Ectodermal cell (in vitro differentiated cells): Measurements from ENCODE around the gene CYSTM1. TPM values are rescaled to one million over a fixed set of nuclear protein-coding genes. Genes with fewer than 3 reads are reported as not detected.

Source experiments
- H3K27ac ChIP-seq: 2 replicates; pipeline ENCODE4 v1.7.0; 2013; ENCODE audit warnings: mild to moderate bottlenecking, low read depth, low read length; ENCODE audit not compliant: insufficient read depth, poor library complexity, severe bottlenecking
- H3K27me3 ChIP-seq: 2 replicates; pipeline ENCODE4 v1.7.0; 2013; ENCODE audit warnings: mild to moderate bottlenecking, low read length; ENCODE audit not compliant: insufficient read depth, control insufficient read depth, poor library complexity, severe bottlenecking
- H3K36me3 ChIP-seq: one replicate; pipeline ENCODE4 v1.7.0; 2013; ENCODE audit warnings: low read length; ENCODE audit not compliant: control insufficient read depth, insufficient read depth
- H3K4me1 ChIP-seq: one replicate; pipeline ENCODE4 v1.7.0; 2013; ENCODE audit warnings: low read length; ENCODE audit not compliant: control insufficient read depth, insufficient read depth
- H3K4me3 ChIP-seq: 2 replicates; pipeline ENCODE4 v1.7.0; 2013; ENCODE audit warnings: low read depth, low read length, control low read depth; ENCODE audit not compliant: insufficient read depth
- H3K9me3 ChIP-seq: 2 replicates; pipeline ENCODE4 v1.7.0; 2013; ENCODE audit warnings: mild to moderate bottlenecking, low read length, moderate library complexity; ENCODE audit not compliant: control insufficient read depth
- WGBS, 2 experiments: methylation state at CpG; one replicate each; pipeline ENCODE4 v1.1.7; 2013; ENCODE audit warnings: missing lambda C conversion rate in 2 of 2; 5-methylcytosine and 5-hydroxymethylcytosine counted together
- polyA plus RNA-seq, 4 experiments: library from polyadenylated mRNA; stranded (reverse); fragments of 50-300 nt; gene quantifications; one replicate each; pipeline ENCODE4 v1.2.3, GENCODE V29; 2013

Gene CYSTM1
- polyA plus RNA-seq (2013, experiment 1 of 4), result 24.4 TPM
- 23.2 TPM for polyA plus RNA-seq (2013, experiment 2 of 4)
- 20.3 TPM for polyA plus RNA-seq (2013, experiment 3 of 4)
- polyA plus RNA-seq (2013, experiment 4 of 4), result 21.3 TPM

DNA sequence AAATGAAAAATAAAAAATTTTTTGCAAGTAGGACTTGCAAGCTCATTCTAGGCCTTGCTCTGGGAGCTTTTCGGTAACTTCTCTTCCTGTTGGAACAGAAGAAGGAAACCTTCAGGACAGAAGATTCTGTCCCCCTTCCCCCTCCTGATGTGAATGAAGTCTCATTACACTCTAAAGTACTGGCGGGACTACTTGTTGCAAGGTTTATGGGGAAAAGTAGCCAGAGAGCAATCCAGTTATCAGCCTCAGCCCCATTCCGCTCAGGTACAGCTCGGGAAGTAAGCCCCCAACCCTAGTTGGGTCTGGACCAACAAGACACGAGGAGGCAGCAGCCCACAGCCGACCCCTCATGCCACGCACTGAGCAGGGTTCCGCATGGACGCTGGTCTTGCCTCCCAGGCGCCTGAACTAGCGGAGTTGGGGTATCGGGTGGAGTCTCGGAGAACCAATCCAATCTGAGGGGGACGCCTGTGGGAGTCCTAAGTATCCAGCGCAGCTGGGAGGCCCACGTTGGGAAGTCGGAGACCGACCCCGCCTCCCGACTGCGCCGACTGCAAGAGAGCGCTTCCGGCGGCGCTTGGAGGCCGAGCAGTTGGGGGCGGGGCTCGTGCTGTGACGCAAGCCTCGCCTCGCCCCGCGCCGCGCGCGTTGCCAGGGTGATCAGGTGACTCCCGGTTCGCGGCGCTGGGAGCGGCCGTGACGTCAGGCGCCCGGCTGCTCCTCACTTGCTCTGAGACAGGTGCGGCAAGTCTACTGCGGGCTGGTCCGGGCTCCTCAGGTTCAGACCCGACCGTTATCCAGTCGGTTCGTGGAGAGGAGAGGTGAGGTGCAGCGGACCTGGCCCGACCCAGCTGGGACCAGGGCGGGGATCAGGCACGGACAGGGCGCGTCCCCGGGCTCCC is at the start of gene CYSTM1:
TSS of gene CYSTM1 (plus strand) at position 724 of the 902 bp plus-strand sequence. CDS start 19,278 bp downstream, outside the sequence.
- H3K27me3 ChIP-seq, result peaks cover 9% of the 10 kb centered on the region
- H3K27ac ChIP-seq, result peak within 1 kb of the TSS; percentile 91
- H3K4me3 ChIP-seq, result peak within 1 kb of the TSS; percentile 98
- H3K4me1 ChIP-seq, result peaks cover 9% of the 10 kb centered on the region
- H3K36me3 ChIP-seq, result no peaks in the 10 kb centered on the region
- WGBS, 2 experiments, result 3% methylated on average over 61 of the region's 61 CpGs
- H3K9me3 ChIP-seq, result no peaks in the 10 kb centered on the region

DNA sequence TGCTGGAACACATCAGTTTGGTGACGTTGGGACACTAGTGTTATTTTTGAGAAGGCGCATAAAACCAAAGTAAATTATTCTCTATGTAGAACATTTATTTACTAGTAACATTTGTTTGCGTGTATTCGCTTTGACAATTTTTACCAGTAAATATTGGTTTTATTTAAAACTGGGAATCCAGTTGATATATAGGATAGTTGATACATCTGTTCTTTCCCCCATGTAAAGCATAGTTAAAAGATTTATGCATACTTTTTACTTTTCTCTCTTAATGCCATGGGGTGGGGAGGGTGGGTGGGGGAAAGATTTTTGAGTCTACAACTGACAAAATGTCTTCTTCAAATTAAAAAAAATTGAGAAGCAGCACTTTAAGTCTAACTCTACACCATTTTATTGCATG is 49.4 kb upstream of the CYSTM1 start, which contains the start of gene IGIP:
TSS of gene IGIP (plus strand) at position 301 of the 400 bp plus-strand sequence. CDS start 2,540 bp downstream, outside the sequence.
- WGBS, 2 experiments, result 96 to 100% methylated on average over 1 to 2 of the region's 4 CpGs
- Histone ChIP-seq H3K9me3 (no peaks in the 10 kb centered on the region), H3K4me1 (no peaks in the 10 kb centered on the region), H3K36me3 (no peaks in the 10 kb centered on the region), H3K27me3 (peaks cover 3% of the 10 kb centered on the region), H3K27ac (no peak within 1 kb of the TSS), H3K4me3 (no peak within 1 kb of the TSS)

DNA sequence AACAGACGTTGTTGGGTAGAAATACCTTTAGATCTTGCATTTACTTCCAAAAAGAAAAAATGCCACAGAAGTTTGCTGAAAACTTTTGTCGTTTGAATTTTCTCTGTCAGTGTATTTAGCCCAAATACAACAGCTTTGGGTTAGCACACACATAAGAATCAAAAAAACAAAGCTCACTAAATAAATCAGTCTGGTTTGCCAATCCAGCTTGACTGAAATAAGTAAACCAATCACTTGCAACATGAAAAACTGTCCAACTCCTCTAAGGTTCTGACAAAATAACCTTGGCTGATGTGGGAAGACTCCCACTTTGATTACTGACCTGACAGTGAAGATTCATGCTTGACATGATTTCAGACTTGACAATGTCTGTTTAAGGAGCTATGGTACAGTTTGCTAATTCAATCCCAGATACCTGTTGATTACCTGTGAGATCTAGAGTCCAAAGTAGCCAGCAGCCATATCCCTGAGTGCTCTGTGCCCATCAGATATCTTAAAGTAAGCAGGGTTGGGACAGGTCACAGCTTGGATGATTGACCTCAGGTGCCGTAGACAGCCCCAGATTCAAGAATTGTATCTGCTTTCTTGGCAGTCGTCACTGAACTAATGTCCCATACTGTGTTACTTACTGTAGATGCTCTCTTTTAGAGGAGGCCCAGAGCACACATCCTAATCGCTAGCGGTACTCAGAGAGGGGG is 48.5 kb upstream of the CYSTM1 start:
- H3K27ac ChIP-seq, result no peak overlapping the region
- no peaks in the 10 kb centered on the region for H3K27me3 ChIP-seq
- WGBS, 2 experiments, result 88 to 93% methylated on average over 6 of the region's 6 CpGs
- H3K36me3 ChIP-seq, result no peaks in the 10 kb centered on the region
- no peak overlapping the region for H3K4me3 ChIP-seq
- no peaks in the 10 kb centered on the region for H3K4me1 ChIP-seq
- H3K9me3 ChIP-seq, result no peaks in the 10 kb centered on the region

DNA sequence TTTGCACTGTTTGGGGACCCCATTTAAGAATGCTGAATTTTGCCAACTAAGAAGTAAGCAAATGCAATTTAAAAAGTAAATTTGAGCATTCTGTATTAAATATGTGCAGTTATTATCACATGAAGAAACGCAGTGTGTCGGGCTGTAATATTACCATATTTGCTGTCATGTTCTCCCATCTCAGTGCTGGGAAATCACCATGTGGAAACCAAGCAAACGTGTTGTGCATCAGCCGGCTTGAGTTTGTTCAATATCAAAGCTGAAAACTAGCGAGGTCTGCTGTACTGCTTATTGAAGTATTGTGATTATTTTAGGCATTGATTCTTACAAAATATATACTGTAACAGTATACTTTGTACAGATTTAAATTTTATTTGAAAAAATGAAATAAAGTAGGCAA is 46.6 kb upstream of the CYSTM1 start:
- H3K9me3 ChIP-seq, result no peaks in the 10 kb centered on the region
- no peaks in the 10 kb centered on the region for H3K27me3 ChIP-seq
- no peak overlapping the region for H3K4me3 ChIP-seq
- whole genome bisulfite sequencing, 2 experiments, result 94 to 95% methylated on average over 4 to 5 of the region's 5 CpGs
- no peak overlapping the region for H3K27ac ChIP-seq
- H3K36me3 ChIP-seq, result no peaks in the 10 kb centered on the region
- H3K4me1 ChIP-seq, result no peaks in the 10 kb centered on the region

- Histone ChIP-seq H3K4me1 (no peaks in the 10 kb centered on the region), H3K4me3 (no peak overlapping the region), H3K27ac (no peak overlapping the region), H3K36me3 (no peaks in the 10 kb centered on the region), H3K9me3 (no peaks in the 10 kb centered on the region), H3K27me3 (no peaks in the 10 kb centered on the region)
- WGBS, 2 experiments, result 60 to 67% methylated on average over 5 of the region's 5 CpGs
These were observed 43.8 kb upstream of the CYSTM1 start for GRCh38 chr5:140130949-140131733.

DNA sequence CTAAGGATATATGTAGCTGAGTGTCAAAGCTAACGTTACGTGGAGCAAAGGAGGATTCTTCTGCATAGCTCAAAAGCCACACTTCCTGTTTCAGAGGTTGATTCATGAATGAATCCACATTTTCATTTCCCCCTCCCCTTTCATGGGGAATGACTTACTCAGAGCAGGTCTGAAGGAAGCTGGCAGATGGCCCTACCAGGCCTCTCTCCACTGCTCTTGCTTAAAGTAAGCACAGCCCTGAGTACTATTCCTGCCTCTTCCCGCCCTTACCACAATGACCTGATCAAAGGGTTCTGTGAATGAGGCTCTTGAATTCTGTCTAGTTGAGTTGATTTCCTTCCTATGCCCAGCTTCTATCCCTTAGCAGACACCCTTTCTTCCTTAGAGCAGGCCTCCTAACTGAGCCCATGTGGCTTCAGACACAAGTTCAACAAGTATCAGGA is 43.0 kb upstream of the CYSTM1 start:
- no peaks in the 10 kb centered on the region for H3K36me3 ChIP-seq
- no peaks in the 10 kb centered on the region for H3K27me3 ChIP-seq
- H3K4me3 ChIP-seq, result no peak overlapping the region
- no peaks in the 10 kb centered on the region for H3K9me3 ChIP-seq
- 88 to 96% methylated on average over 3 of the region's 3 CpGs for WGBS, 2 experiments
- H3K27ac ChIP-seq, result no peak overlapping the region
- no peaks in the 10 kb centered on the region for H3K4me1 ChIP-seq

DNA sequence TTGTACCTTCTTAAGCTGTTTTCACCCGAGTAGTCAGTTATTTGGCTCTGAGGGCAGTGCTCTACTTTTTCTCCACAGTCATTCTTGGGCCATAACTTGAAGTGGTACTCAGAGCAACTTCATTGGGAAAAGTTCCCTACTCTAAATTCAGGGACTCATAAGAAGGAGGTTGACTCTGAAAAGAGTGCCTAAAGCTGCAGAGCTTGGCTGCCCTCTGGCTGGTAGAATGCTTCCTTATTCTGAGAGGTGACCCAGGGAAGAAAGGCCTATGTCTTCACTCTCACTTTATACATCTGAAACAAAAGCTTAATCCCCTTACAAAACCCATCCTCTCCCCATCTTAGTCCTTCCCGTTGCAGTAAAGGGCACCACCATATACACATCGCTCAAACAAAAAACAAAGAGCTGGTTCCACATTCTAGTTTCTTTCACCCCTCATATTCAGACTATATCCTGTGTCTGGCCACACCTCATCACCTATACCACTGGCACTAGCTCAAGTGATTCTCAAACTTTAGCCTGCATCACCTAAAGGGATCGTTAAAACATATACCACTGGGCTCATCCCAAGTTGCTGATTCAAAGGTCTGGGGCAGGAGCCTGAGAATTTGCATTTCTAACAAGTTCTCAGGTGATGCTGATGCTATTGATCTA is 41.3 kb upstream of the CYSTM1 start:
- Histone ChIP-seq H3K27ac (no peak overlapping the region), H3K36me3 (no peaks in the 10 kb centered on the region), H3K9me3 (no peaks in the 10 kb centered on the region), H3K27me3 (no peaks in the 10 kb centered on the region), H3K4me1 (no peaks in the 10 kb centered on the region), H3K4me3 (no peak overlapping the region)
- 84 to 85% methylated on average over 4 of the region's 4 CpGs for WGBS, 2 experiments

DNA sequence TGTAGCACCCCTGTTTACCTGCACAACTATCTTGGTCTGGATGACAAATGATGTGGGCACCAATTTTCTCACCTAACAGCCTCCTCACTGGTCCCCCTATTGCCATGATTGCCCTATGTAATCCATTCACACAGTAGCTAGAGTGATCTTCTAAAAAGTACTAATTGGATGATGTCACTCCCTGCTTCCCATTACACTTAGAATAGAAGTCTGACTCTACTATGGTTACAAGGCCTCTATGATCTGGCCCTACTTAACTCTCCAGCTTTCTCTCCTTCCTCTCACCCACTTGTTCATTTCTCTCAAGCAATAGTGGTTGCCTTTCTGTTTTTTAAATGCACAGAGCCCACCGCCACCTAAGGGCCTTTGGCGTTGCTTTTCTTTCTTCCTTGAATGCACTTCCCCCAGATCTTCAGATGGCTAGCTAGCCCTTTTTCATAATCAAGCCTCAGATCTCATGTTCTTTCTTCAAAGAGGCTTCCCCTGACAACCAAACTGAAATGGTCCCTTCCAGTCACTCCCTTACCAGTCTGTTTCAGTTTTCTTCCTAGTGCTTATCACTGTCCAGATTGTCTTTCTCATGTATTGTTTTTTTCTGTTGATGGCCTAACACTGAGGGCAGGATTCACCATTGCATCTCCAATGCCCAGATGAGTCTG is 40.6 kb upstream of the CYSTM1 start:
- Histone ChIP-seq H3K9me3 (no peaks in the 10 kb centered on the region), H3K27ac (no peak overlapping the region), H3K36me3 (no peaks in the 10 kb centered on the region), H3K4me1 (no peaks in the 10 kb centered on the region), H3K27me3 (no peaks in the 10 kb centered on the region), H3K4me3 (no peak overlapping the region)
- 90 to 94% methylated on average over 2 of the region's 2 CpGs for WGBS, 2 experiments

GRCh38 chr5:140135127-140135526 is 39.9 kb upstream of the CYSTM1 start:
- no peak overlapping the region for H3K27ac ChIP-seq
- H3K9me3 ChIP-seq, result no peaks in the 10 kb centered on the region
- H3K4me3 ChIP-seq, result no peak overlapping the region
- no peaks in the 10 kb centered on the region for H3K4me1 ChIP-seq
- no peaks in the 10 kb centered on the region for H3K27me3 ChIP-seq
- H3K36me3 ChIP-seq, result no peaks in the 10 kb centered on the region
